Measurements from ENCODE around the gene PTF1A. TPM values are rescaled to one million over a fixed set of nuclear protein-coding genes. Genes with fewer than 3 reads are reported as not detected.

The PTF1A gene
- total RNA-seq, result not detected

GRCh38 chr10:23191764-23192711, at the start of gene PTF1A:
PTF1A (plus strand) TSS chr10:23192312; CDS start chr10:23192531, 219 bp downstream.

Small RNAs within 50 kb of the gene (small RNA-seq; reads per million reads assigned to genes)
- not detected for gene RF00561 (ENCODE audit: low replicate concordance)

Other genes with a start within 250 kb of the PTF1A start
- gene MSRB2, start 96.7 kb upstream of the PTF1A start, total RNA-seq, result 20.3 TPM
- gene C10orf67, start 152.5 kb downstream of the PTF1A start, total RNA-seq, result 0.31 TPM
- gene OTUD1, start 246.8 kb downstream of the PTF1A start, total RNA-seq, result 13.8 TPM

Measured in parietal lobe (tissue), 2 donors.